SU-DHL-6 (cell line): ENCODE measurements around the gene CCDC102A.

Experiments
- H2AFZ ChIP-seq: fragments of 200-600 bp; sonication (generic); 2 replicates; pipeline ENCODE4 v1.6.1; 2014; ENCODE audit warnings: low read depth, mild to moderate bottlenecking, moderate library complexity, mixed read lengths, antibody characterized with exemption, low read length; ENCODE audit not compliant: severe bottlenecking
- H3F3A ChIP-seq: fragments of 200-600 bp; shearing (Covaris generic); 2 replicates; pipeline ENCODE4 v1.6.0; 2016; ENCODE audit warnings: antibody characterized with exemption, mild to moderate bottlenecking; ENCODE audit not compliant: insufficient read depth
- H3K27ac ChIP-seq: fragments of 200-600 bp; sonication (generic); 2 replicates; pipeline ENCODE4 v1.5.1; 2016; ENCODE audit warnings: low read depth, mild to moderate bottlenecking, low read length, moderate library complexity, mixed read lengths
- H3K27me3 ChIP-seq: fragments of 200-600 bp; sonication (generic), shearing (Covaris generic); 2 replicates; pipeline ENCODE4 v1.6.0; 2014; ENCODE audit warnings: mild to moderate bottlenecking, low read length
- H3K36me3 ChIP-seq: fragments of 200-600 bp; sonication (generic); 2 replicates; pipeline ENCODE4 v1.6.1; 2014; ENCODE audit warnings: mild to moderate bottlenecking, low read length, mixed read lengths
- H3K4me2 ChIP-seq: fragments of 300-600, 200-600 bp; shearing (Covaris generic), sonication (generic); 2 replicates; pipeline ENCODE4 v1.6.0; 2014; ENCODE audit warnings: low read length, low read depth, mild to moderate bottlenecking; ENCODE audit not compliant: poor library complexity, severe bottlenecking
- H3K4me3 ChIP-seq: fragments of 200-600 bp; sonication (generic); 2 replicates; pipeline ENCODE4 v1.5.1; 2014; ENCODE audit warnings: antibody characterized with exemption, low read length, mild to moderate bottlenecking, mixed read lengths; ENCODE audit not compliant: insufficient read depth, poor library complexity, severe bottlenecking
- H3K79me2 ChIP-seq: fragments of 200-600 bp; sonication (generic); 2 replicates; pipeline ENCODE4 v1.6.1; 2014; ENCODE audit warnings: mild to moderate bottlenecking, low read length, moderate library complexity; ENCODE audit not compliant: insufficient read depth
- H3K9ac ChIP-seq: fragments of 200-600 bp; sonication (generic); 2 replicates; pipeline ENCODE4 v1.7.0; 2014; ENCODE audit warnings: mild to moderate bottlenecking, low read length
- H3K9me2 ChIP-seq: fragments of 200-600 bp; sonication (generic); replicated peaks from 2 replicates; pipeline ENCODE4 v1.6.1; 2014; ENCODE audit warnings: low read length; ENCODE audit not compliant: insufficient read depth
- H3K9me3 ChIP-seq: fragments of 200-600 bp; sonication (generic); 2 replicates; pipeline ENCODE4 v1.6.1; 2014; ENCODE audit warnings: low read length, mixed read lengths; ENCODE audit not compliant: insufficient read depth
- H4K20me1 ChIP-seq: fragments of 200-600 bp; sonication (generic); 2 replicates; pipeline ENCODE4 v1.6.1; 2014; ENCODE audit warnings: low read depth, mild to moderate bottlenecking, antibody characterized with exemption, low read length, moderate library complexity, mixed read lengths
- EZH2phosphoT487 ChIP-seq: fragments of 200-600 bp; sonication (generic), shearing (Covaris generic); conservative IDR thresholded peaks from 2 replicates; pipeline ENCODE4 v1.6.1; 2018; ENCODE audit warnings: mild to moderate bottlenecking, antibody characterized with exemption, low read length, moderate library complexity, mixed read lengths
- TF ChIP-seq, protein P1 (sequence below): fragments of 200-600 bp; sonication (generic); IDR thresholded peaks from one replicate; pipeline ENCODE4 v1.5.1; 2017; ENCODE audit warnings: antibody characterized with exemption, mild to moderate bottlenecking, low read length, moderate library complexity; ENCODE audit not compliant: insufficient read depth, poor library complexity, severe bottlenecking

The CCDC102A gene

DNA sequence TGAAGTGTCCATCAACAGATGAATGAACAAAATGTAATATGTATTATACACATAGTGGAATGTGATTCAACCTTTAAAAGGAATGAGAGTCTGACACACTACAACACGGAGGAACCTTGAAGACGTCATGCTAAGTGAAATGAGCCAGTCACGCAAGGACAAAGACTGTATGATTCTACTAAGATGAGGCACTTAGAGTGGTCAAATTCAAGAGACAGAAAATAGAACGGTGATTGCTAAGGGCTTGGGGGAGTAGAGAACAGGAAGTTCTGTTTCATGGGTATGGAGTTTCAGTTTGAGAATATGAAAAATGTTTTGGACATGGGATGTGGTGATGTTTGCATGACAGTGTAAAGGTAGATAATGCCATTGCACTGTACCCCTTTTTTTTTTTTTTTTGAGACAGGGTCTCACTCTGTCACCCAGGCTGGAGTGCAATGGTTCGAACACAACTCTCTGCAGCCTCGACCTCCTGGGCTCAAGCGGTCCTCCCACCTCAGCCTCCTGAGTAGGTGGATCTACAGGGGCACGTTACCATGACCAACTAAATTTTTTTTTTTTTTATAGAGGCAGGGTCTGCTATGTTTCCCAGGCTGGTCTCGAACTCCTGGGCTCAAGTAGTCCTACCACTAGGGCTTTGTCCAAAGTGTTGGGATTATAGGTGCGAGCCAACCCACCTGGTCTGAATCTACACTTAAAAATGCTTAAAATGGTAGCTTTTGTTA, 2.9 kb upstream of the CCDC102A start:
- H3K4me2 ChIP-seq = peak overlapping the region; percentile 23

DNA sequence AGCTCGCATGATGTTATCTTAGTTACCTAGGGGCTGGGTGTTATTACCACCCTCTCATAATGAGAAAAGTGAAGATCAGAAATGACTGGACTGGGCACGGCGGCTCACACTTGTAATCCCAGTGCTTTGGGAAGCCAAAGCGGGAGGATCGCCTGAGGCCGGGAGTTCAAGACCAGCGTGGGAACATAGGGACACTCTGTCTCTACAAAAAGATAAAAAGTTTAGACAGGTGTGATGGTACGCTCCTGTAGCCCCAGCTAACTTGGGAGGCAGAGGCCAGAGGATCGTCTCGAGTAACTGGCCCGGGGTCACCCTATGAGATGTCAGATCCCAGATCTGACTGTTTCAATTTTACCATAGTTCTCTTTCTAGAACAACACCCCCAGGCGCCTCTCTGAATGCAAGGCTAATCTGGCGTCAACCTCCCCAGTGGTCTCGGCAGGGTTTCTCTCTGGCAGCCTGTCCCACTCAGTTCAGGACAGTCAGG, 1.9 kb upstream of the CCDC102A start:
- H4K20me1 ChIP-seq = no peaks in the 10 kb centered on the region
- TF ChIP-seq, protein P1, sequence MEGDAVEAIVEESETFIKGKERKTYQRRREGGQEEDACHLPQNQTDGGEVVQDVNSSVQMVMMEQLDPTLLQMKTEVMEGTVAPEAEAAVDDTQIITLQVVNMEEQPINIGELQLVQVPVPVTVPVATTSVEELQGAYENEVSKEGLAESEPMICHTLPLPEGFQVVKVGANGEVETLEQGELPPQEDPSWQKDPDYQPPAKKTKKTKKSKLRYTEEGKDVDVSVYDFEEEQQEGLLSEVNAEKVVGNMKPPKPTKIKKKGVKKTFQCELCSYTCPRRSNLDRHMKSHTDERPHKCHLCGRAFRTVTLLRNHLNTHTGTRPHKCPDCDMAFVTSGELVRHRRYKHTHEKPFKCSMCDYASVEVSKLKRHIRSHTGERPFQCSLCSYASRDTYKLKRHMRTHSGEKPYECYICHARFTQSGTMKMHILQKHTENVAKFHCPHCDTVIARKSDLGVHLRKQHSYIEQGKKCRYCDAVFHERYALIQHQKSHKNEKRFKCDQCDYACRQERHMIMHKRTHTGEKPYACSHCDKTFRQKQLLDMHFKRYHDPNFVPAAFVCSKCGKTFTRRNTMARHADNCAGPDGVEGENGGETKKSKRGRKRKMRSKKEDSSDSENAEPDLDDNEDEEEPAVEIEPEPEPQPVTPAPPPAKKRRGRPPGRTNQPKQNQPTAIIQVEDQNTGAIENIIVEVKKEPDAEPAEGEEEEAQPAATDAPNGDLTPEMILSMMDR = no peak
- no peak for TF ChIP-seq EZH2phosphoT487
- no peaks in the 10 kb centered on the region for H3K79me2 ChIP-seq
- H3K27me3 ChIP-seq = no peaks in the 10 kb centered on the region
- no peak overlapping the region for H2AFZ ChIP-seq
- H3F3A ChIP-seq = 0 out of 2 replicates have a peak, but pooled peaks cover 5% of the 10 kb centered on the region
- H3K9me3 ChIP-seq = no peaks in the 10 kb centered on the region
- H3K9ac ChIP-seq = no peak overlapping the region
- no peak overlapping the region for H3K4me2 ChIP-seq
- H3K4me3 ChIP-seq = no peak overlapping the region
- H3K27ac ChIP-seq = no peak overlapping the region
- no peaks in the 10 kb centered on the region for H3K36me3 ChIP-seq
- no peaks in the 10 kb centered on the region for H3K9me2 ChIP-seq

More for the DNA sequence above, 2.9 kb upstream of the CCDC102A start:
- no peak overlapping the region for H3K9ac ChIP-seq
- TF ChIP-seq EZH2phosphoT487 = no peak
- TF ChIP-seq, protein P1 = no peak
- no peak overlapping the region for H3K4me3 ChIP-seq
- no peaks in the 10 kb centered on the region for H3K9me3 ChIP-seq
- H3K36me3 ChIP-seq = no peaks in the 10 kb centered on the region
- H3K9me2 ChIP-seq = no peaks in the 10 kb centered on the region
- H4K20me1 ChIP-seq = no peaks in the 10 kb centered on the region
- no peaks in the 10 kb centered on the region for H3K27me3 ChIP-seq
- no peak overlapping the region for H3K27ac ChIP-seq
- H3F3A ChIP-seq = 0 out of 2 replicates have a peak, but pooled peaks cover 5% of the 10 kb centered on the region
- no peaks in the 10 kb centered on the region for H3K79me2 ChIP-seq
- H2AFZ ChIP-seq = no peak overlapping the region

DNA sequence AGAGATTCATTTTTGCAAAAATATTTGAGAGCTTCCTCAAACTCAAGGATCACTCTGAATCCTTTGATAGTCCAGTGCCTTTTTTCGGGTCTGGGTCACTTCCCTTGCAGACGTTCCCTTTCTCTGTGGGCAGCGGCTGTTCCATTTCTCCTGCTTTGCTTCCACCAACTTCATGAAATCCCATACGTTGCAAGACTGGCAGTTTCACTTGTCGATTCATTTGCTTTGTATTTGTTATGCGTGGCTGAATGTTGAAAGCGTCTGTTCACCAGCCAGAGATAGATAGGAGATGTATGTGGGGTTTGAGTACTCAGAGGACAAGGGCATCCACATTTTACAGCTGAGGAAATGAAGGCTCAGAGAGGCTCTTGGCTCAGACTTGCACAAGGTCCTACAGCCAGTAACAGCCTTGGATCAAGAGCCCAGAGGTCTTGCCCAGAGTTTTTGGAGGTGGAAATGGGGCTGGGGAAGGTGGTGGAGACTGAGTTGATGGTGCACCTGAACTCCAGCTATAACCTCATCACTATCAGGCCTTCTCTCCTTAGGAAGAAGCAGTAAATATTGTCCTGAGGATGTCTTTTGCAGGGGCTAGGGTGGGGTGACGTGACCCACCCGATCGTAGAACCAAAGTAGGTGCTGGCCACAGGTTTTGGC, 1.3 kb upstream of the CCDC102A start:
- H3K4me2 ChIP-seq = no peak overlapping the region
- H3K9ac ChIP-seq = no peak overlapping the region
- no peak for TF ChIP-seq EZH2phosphoT487
- TF ChIP-seq, protein P1 = no peak
- H2AFZ ChIP-seq = no peak overlapping the region
- no peaks in the 10 kb centered on the region for H4K20me1 ChIP-seq
- 0 out of 2 replicates have a peak, but pooled peaks cover 5% of the 10 kb centered on the region for H3F3A ChIP-seq
- no peaks in the 10 kb centered on the region for H3K36me3 ChIP-seq
- no peak overlapping the region for H3K27ac ChIP-seq
- no peaks in the 10 kb centered on the region for H3K79me2 ChIP-seq
- H3K9me2 ChIP-seq = no peaks in the 10 kb centered on the region
- no peaks in the 10 kb centered on the region for H3K9me3 ChIP-seq
- no peak overlapping the region for H3K4me3 ChIP-seq
- no peaks in the 10 kb centered on the region for H3K27me3 ChIP-seq
